Vagina (tissue), 2 donors: ENCODE measurements around the gene ALDH1B1. TPM values are rescaled to one million over a fixed set of nuclear protein-coding genes. Genes with fewer than 3 reads are reported as not detected.

Experiments used
- DNase-seq, 2 donors: peaks; one replicate each; pipeline ENCODE4 v3.0.0-alpha.2; 2017; ENCODE audit errors: extremely low spot score in 2 of 2
- H3K27ac ChIP-seq: fragments of 200-600 bp; sonication (generic); one replicate; pipeline ENCODE4 v1.5.1; 2019
- H3K27me3 ChIP-seq: fragments of 200-600 bp; sonication (generic); one replicate; pipeline ENCODE4 v1.5.1; 2019
- H3K36me3 ChIP-seq, 2 donors: fragments of 200-600 bp; sonication (generic); one replicate each; pipeline ENCODE4 v1.5.1; 2017 to 2019
- H3K4me1 ChIP-seq: fragments of 200-600 bp; sonication (generic); one replicate; pipeline ENCODE4 v1.5.1; 2019
- H3K4me3 ChIP-seq, 2 donors: fragments of 200-600 bp; sonication (generic); 1 replicate in 1 of 2; 2 replicates in 1 of 2; pipeline ENCODE4 v1.5.1; 2016 to 2019
- H3K9me3 ChIP-seq: fragments of 200-600 bp; sonication (generic); one replicate; pipeline ENCODE4 v1.5.1; 2019
- POLR2A ChIP-seq, 2 donors: fragments of 450-650 bp; IDR thresholded peaks; one replicate each; pipeline ENCODE4 v1.6.1; 2017; ENCODE audit warnings: antibody characterized with exemption in 2 of 2, mild to moderate bottlenecking in 2 of 2, moderate library complexity in 2 of 2
- POLR2AphosphoS5 ChIP-seq, 2 donors: sonication (generic); formaldehyde crosslinking; IDR thresholded peaks; one replicate each; pipeline ENCODE4 v1.9.0; 2017; ENCODE audit warnings: antibody characterized with exemption in 2 of 2, mild to moderate bottlenecking in 2 of 2, low read depth in 1 of 2; ENCODE audit not compliant: insufficient read depth in 1 of 2
- intact Hi-C: fragments of 100-400 bp; cut with DNase I; formaldehyde crosslinking; loops from one replicate; pipeline ENCODE4 v1.15.1; 2023
- total RNA-seq: library from RNA; depleted of rRNA; stranded (reverse); fragments of >200 nt; gene quantifications from one replicate; pipeline ENCODE4 v1.2.3, GENCODE V29; 2016
- TF ChIP-seq, protein P1 (sequence below), 3 experiments: fragments of 450-650 bp in 2 of 3; fragments of 200-600 bp in 1 of 3; sonication (generic) in 1 of 3; IDR thresholded peaks; one replicate each; pipeline ENCODE4 v1.5.1; 2017 to 2019; ENCODE audit warnings: antibody characterized with exemption in 3 of 3, mild to moderate bottlenecking in 2 of 3, moderate library complexity in 2 of 3

Gene ALDH1B1
- total RNA-seq, 1 donor from 2014 or later = 13.3 TPM

DNA sequence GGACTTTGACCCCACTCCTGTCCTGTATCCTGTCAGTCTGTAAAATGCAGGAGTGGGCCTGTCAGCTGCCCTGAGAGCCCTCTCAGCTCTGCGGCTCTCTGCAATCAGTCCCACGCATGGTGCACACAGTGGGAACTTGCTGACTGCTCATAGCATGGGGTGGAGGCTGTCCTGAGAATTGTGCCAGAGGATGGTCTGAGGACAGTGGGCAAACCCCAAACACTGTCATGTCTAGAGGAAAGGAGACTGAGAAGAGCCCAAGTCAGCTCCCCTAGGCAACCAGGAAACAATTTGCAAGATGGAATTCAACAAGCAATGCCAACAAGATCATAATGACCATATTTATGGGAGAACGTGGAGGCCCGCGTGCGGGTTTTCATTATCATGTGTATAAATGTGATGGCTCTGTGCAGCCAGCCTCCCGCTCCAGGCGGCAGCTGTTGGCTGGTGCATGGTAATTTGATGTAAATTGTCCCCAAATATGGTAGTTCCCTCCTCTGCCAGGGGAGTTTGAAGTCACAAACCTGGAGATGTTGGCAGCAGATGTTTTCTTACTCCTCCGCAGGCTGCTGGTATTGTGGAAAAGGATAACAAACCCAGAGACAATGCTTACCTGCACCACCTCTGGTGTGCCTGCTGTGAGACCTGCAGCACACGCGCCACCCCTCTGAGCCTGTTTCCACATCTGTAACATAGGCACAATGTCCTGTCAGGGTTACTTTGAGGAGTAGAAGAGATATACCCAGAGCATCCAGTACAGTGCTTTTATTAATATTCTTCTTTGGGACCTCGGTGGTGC lies 39.8 kb upstream of the ALDH1B1 start:
- intact Hi-C loops = no loop called here
- no peaks in the 10 kb centered on the region for H3K27me3 ChIP-seq
- no peaks in the 10 kb centered on the region for H3K36me3 ChIP-seq
- no peak overlapping the region for H3K4me3 ChIP-seq
- no peaks in the 10 kb centered on the region for H3K4me1 ChIP-seq
- no peak for DNase-seq
- H3K9me3 ChIP-seq = no peaks in the 10 kb centered on the region
- no peak overlapping the region for H3K27ac ChIP-seq
- TF ChIP-seq POLR2AphosphoS5 (IDR thresholded peaks at IDR 0.05; ENCODE audit: insufficient read depth in 1 of 2, low read depth in 1 of 2) = no peak
- no peak for TF ChIP-seq POLR2A (IDR thresholded peaks at IDR 0.05)
- TF ChIP-seq, protein P1, sequence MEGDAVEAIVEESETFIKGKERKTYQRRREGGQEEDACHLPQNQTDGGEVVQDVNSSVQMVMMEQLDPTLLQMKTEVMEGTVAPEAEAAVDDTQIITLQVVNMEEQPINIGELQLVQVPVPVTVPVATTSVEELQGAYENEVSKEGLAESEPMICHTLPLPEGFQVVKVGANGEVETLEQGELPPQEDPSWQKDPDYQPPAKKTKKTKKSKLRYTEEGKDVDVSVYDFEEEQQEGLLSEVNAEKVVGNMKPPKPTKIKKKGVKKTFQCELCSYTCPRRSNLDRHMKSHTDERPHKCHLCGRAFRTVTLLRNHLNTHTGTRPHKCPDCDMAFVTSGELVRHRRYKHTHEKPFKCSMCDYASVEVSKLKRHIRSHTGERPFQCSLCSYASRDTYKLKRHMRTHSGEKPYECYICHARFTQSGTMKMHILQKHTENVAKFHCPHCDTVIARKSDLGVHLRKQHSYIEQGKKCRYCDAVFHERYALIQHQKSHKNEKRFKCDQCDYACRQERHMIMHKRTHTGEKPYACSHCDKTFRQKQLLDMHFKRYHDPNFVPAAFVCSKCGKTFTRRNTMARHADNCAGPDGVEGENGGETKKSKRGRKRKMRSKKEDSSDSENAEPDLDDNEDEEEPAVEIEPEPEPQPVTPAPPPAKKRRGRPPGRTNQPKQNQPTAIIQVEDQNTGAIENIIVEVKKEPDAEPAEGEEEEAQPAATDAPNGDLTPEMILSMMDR (IDR thresholded peaks at IDR 0.05) = no peak

DNA sequence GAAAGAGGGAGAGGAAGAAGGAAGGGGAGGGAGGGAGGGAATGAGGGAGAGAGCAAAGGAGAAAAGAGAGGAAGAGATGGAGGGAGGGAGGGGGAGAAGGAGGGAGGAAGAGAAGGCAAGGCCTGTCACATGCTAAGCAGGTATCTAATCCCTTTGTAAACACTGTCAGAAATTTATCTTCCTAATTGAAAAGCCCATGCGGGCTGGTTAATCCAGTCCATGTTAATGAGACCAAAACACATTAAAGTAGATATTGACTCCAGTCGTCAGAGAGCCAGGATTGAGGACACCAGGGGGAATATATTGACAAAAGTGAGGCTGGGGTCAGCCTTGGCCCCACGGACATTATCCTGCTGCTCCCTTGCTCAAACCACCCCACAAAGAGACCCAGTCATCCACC lies 37.4 kb upstream of the ALDH1B1 start:
- TF ChIP-seq POLR2A (IDR thresholded peaks at IDR 0.05) (no peak), POLR2AphosphoS5 (IDR thresholded peaks at IDR 0.05; ENCODE audit: insufficient read depth in 1 of 2, low read depth in 1 of 2) (no peak)
- TF ChIP-seq, protein P1 (IDR thresholded peaks at IDR 0.05) = no peak
- DNase-seq = no peak
- Histone ChIP-seq H3K4me3 (no peak overlapping the region), H3K36me3 (no peaks in the 10 kb centered on the region), H3K9me3 (no peaks in the 10 kb centered on the region), H3K27me3 (no peaks in the 10 kb centered on the region), H3K27ac (no peak overlapping the region), H3K4me1 (no peaks in the 10 kb centered on the region)
- intact Hi-C loops = loop anchor here (5.0 kb wide), 1 partner anchor 433 kb away; no protein-coding TSS in a partner anchor

GRCh38 chr9:38355517-38356120 lies 36.9 kb upstream of the ALDH1B1 start:
- Histone ChIP-seq H3K36me3 (no peaks in the 10 kb centered on the region), H3K4me1 (no peaks in the 10 kb centered on the region), H3K27ac (no peak overlapping the region), H3K4me3 (no peak overlapping the region), H3K9me3 (no peaks in the 10 kb centered on the region), H3K27me3 (no peaks in the 10 kb centered on the region)
- TF ChIP-seq POLR2AphosphoS5 (IDR thresholded peaks at IDR 0.05; ENCODE audit: insufficient read depth in 1 of 2, low read depth in 1 of 2) (no peak), POLR2A (IDR thresholded peaks at IDR 0.05) (no peak)
- TF ChIP-seq, protein P1 (IDR thresholded peaks at IDR 0.05) = no peak
- intact Hi-C loops = loop anchor here (5.0 kb wide), 1 partner anchor 433 kb away; no protein-coding TSS in a partner anchor
- DNase-seq = no peak

- H3K4me1 ChIP-seq = no peaks in the 10 kb centered on the region
- no peaks in the 10 kb centered on the region for H3K9me3 ChIP-seq
- intact Hi-C loops = loop anchor here (5.0 kb wide), 1 partner anchor 435 kb away; no protein-coding TSS in a partner anchor
- H3K4me3 ChIP-seq = no peak overlapping the region
- no peaks in the 10 kb centered on the region for H3K36me3 ChIP-seq
- TF ChIP-seq POLR2A (IDR thresholded peaks at IDR 0.05) = no peak
- TF ChIP-seq, protein P1 (IDR thresholded peaks at IDR 0.05) = no peak
- TF ChIP-seq POLR2AphosphoS5 (IDR thresholded peaks at IDR 0.05; ENCODE audit: insufficient read depth in 1 of 2, low read depth in 1 of 2) = no peak
- H3K27me3 ChIP-seq = no peaks in the 10 kb centered on the region
- no peak for DNase-seq
- no peak overlapping the region for H3K27ac ChIP-seq
Observed at GRCh38 chr9:38356851-38357250, 35.7 kb upstream of the ALDH1B1 start.
